ENCODE results near the gene MLLT3.

GRCh38 chr9:20557285-20557684 is 65.0 kb downstream of the MLLT3 start:
- TF ChIP-seq POLR2A (IDR thresholded peaks at IDR 0.05; ENCODE audit: low read depth, low read length) = no peak
- TF ChIP-seq POLR2AphosphoS5 (IDR thresholded peaks at IDR 0.05; ENCODE audit: low read depth, low read length) = no peak
- no peak for TF ChIP-seq TAF1 (IDR thresholded peaks at IDR 0.05; ENCODE audit: borderline replicate concordance, low read depth, low read length)

All from GM12892 (cell line).